COR-L47 (cell line): ENCODE data around the gene CHD8.
"Not testable (repeated sequence)": the region's sequence is repeated elsewhere in the genome, so short reads cannot be mapped to it uniquely, and the experiment has no call there.

ENCODE experiments used
- DNase-seq: peaks from one replicate; lab custom pipeline; 2025; lab: John Stamatoyannopoulos, UW

The CHD8 gene

DNA sequence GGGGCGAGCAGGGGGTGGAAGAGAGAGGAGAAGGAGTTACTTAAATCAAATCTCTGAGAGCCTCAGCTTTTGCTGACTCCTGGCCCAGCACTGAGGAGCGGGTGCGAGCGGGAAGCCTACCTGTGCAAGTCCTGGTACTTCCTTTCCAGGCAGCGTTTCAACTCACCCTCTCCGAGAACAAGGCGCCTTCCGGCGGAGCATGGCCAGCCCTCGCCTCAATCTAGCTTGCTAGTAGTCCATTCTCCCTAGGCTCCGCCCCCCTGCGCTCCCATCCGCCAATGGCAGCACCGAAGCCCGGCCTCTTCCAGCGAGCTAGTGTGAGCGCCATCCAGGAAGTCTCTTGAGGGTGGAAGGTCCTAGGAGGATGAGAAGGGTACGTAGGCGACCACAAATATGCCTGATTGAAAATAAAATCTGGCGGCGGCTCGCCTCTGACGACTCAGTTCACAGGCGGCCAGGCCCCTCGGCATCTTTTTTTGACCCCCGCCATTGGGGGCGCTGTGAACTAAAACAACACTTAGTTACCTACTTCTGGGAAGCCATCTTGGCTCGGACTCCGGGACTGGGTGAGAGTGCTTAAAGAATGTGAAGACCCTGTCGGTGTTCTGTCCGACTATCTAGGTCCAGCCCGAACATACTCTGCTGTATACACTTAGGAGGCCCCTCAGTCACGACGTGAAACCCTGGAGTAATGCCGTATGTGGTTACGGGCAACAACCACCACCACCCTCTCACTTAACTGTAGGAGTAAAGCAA is at the start of gene CHD8:
CHD8 (minus strand) TSS at position 212 of the 756 bp plus-strand sequence. CDS start 24,480 bp downstream, outside the sequence.
- peak; percentile 99 for DNase-seq

DNA sequence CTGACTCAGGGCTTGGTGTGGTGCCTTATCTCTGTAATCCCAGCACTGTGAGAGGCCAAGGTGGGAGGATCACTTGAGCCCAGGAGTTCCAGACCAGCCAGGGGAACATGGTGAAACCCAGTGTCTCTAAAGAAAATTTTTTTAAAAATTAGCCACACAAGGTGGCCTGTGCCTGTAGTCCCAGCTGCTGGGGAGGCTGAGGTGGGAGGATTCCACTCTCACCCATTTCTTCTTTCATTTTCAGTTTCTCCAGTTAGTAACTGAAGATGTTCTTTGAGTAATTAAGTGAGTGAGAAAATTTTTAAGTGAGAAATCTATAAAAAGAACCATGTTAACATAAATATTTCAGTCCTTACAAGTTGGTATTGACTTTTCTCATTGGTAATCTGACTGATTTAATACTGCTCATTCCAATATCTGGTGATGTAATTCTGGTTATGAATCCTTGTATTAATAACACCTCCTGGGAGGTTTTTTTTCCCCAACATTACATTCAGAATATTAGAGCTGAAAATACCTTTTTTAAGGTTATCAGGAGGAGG is 49.2 kb upstream of the CHD8 start:
- DNase-seq, result no peak

- DNase-seq, result no peak
These were observed 47.5 kb upstream of the CHD8 start for GRCh38 chr14:21503376-21503775.

DNA sequence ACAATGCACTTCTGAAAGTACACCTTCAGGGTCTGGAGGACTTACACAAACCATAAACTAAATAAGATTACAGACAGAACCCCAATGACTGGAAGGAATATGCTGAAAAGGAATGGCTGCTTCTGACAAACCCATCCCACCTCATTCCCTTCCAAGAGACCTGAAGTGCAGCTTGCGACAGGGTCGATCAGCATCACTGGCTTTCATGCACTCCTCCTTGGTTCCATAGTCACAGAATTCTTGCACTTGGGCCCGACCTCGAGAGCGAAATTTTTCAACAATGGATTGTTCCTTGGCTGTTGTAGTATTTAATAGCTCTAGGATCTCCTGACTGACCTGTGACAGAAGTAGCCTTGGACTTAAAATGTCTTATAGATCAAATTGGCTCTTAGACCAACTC is 45.6 kb upstream of the CHD8 start:
- DNase-seq, result no peak

- DNase-seq, result peak; percentile 70
These were observed 42.9 kb upstream of the CHD8 start for GRCh38 chr14:21498540-21499526.

GRCh38 chr14:21496453-21496852 is 40.5 kb upstream of the CHD8 start:
- no peak for DNase-seq

DNA sequence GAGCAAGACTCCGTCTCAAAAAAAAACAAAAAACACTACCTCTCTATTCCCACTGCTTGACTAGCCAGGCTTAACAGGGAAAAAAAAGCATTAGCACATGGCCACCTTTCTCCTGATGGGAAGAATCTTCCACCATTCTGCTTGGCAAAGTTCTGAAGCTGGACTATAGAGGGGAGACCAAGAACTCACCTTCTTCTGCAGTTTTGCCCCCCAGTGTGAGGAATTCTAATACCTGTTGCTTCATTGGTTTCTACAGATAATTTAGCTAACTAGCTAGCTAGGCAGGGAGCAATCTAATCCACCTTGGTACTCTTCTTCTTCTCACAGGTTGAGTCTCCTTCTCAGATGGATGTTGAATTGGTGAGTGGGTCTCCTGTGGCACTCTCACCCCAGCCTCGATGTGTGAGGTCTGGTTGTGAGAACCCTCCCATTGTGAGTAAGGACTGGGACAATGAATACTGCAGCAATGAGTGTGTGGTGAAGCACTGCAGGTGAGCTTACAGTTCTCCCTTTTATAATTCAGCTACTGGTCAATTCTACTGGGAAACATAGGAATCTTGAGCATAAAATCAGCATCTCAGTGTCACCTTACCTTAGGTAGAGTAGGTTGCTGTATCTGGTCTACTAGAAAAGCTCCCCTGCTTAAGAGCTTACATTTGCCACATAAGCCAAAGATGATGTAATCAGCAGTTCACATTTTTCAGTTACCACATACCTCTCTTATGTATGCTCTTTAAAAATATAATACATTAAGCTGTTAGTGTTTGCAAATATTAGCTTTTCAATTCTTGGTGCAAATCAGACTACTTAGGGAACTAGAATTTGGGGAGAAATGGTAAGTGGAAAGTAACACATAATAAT is 39.2 kb upstream of the CHD8 start:
- no peak for DNase-seq

DNA sequence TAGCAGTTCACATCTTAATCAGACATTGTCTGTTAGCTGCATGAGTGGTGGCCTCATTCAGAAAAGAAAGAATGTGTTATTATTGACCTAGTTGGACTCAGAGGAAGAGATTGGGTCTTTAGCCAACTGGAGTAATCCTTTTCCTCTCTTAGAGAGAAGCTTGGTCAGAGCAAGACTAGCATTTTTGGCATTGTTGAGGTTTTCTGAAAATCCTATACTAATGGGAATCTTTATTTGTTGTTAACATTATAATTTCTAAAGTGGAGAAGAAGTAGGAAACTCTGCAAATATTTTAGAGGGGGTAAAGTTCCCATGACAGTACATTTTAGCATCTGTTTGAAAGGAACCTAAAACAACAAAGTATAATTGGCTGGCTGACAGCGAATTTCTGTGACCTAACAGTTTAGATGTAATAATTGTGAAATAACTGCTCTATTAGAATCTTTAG is 30.7 kb upstream of the CHD8 start:
- no peak for DNase-seq

- peak; percentile 97 for DNase-seq
These were observed 21.2 kb upstream of the CHD8 start, which contains the start of the genes RAB2B and TOX4 for GRCh38 chr14:21476925-21477681. Gene RAB2B (minus strand): TSS chr14:21476959. CDS start chr14:21476872, 87 bp downstream. Gene TOX4 (plus strand): TSS chr14:21477195. CDS start chr14:21477279, 84 bp downstream.

DNA sequence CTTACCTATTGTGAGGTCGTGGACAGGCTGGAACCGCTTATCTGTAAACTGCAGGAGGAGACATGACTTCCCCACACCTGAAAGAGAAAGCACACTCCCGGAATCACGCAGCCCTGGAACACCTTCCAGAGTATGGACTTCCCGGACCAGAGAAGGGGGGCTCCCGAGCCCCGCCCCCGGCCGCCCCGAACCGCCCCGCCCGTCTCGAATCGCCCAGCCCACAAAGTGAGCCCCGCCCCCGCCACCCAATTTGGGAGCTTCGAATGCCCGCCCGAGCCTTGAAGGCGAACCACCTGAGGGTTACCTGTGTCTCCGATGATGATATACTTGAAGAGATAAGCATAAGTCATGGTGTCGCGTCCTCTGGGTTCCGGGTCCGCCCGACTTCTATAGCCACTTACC is 20.6 kb upstream of the CHD8 start:
- DNase-seq, result peak; percentile 57

DNA sequence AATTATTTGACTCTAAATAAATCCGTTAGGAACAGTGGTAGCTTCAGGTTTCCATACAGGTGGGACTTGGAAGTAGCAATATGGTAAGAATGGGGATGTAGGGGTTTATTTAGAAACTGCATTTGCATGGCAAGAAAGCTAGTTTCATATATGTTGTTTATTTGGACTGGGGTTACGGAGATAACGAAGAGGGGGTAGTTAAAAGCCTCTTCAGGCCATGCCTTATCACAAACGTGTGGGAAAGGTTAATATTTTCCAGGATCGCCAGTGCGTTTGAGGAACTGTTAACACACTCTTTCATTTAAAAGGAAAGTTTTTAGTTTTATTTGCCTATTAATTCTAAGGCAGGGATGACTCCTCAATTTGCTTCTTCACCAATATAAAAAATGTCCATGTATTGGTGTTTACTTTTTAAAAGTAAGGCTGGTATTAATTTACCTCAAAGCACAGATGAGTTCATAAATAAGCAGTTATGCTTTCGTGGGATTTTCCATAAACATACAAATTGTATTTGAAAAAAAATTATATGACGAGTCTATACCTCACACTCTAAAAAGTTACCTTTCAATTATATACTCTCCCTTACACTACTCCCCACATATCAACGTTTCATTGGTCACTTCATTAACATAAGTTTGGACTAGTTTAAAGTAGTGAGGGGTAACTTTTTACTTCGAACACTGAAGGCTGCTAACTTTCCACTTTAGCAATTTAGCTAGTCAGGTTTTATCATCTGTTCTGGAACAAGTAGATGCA is 20.0 kb upstream of the CHD8 start:
- DNase-seq, result no peak

- DNase-seq, result no peak
These were observed 11.7 kb upstream of the CHD8 start for GRCh38 chr14:21467616-21468015.

- peak; percentile 14 for DNase-seq
These were observed 371 bp downstream of the CHD8 start for GRCh38 chr14:21455592-21455911.

DNA sequence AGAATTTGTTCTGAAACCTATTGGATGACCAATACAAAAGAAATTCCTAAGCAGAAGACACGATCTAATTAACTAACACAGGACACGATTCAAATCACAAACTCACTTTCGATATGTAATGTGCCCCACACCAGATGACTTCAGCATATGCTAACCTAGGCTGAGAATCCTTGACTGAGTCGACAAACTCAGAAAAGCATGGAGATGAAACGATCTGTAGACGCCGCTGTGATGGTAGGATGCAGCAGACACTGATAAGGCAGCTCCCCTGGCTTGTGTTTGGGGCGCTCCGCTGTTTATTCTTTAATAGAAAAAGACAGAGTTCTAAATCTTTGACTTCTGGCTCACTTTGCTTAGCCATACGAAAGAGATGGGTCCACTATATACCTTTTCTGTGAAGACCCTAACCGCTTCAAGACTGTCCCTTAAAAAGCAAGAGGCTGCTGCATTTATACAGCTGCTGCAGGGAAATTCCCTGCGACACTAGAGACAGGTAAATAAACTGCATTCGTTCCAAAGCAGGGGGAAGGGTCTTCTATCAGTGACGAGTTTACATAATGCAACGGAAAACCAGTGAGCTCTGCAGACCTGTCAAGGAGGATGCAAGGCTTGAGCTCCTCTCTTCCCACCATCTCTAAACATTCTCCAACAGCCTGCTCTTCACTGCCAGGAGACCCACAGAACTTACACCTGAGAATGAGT is 929 bp downstream of the CHD8 start:
- DNase-seq, result peak; percentile 3

DNA sequence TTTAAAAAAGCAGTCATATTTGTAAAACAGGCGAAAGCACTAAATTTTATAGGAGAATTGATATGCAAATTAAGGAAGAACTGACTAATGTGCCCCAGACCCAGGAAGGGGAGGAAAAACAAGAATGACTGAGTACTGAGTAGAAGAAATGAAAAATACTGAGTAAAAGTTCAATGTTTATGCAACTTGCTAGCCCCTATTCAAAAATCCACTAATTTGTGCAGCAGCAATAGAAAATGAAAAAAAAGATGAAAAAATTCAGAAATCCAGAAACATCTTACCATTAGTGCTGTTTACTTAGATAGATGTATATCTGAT is 6.1 kb downstream of the CHD8 start:
- DNase-seq, result no peak

GRCh38 chr14:21442657-21443056 is 13.3 kb downstream of the CHD8 start:
- DNase-seq, result not testable (repeated sequence)

GRCh38 chr14:21440859-21441258 is 15.1 kb downstream of the CHD8 start:
- DNase-seq, result no peak

- DNase-seq, result peak; percentile 98
These were observed 18.6 kb downstream of the CHD8 start for GRCh38 chr14:21437063-21437901.
